ENCODE data around the gene SELENOK. TPM values are rescaled to one million over a fixed set of nuclear protein-coding genes. Genes with fewer than 3 reads are reported as not detected.

SELENOK gene
- total RNA-seq, 1 donor from 2014 or later: 43.3 TPM

- DNase-seq (ENCODE audit: low spot score): no peak
Measured at GRCh38 chr3:53842436-53843194, 49.0 kb downstream of the SELENOK start.

GRCh38 chr3:53841296-53841695, 50.4 kb downstream of the SELENOK start:
- no peak for DNase-seq (ENCODE audit: low spot score)

DNA sequence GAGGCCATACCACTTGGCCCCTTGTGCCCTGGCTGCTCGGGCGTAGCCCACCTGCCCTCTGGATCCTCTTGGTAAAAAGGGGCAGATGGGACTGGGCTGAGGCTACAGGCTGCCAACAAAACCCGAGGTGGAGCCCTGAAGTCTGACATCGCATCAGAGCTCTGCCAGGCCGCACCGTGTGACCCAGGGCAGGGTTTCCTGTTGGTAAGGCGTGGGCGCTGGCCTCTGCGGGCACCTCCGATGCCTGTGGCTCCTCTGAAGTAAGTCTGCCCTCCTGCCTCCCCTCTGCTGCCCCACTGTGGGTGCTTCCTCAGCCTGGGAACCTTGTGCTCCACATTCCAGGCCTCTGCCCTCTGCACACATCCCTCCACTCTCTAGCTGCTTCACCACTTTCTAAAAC, 54.3 kb downstream of the SELENOK start:
- DNase-seq (ENCODE audit: low spot score): no peak

- no peak for DNase-seq (ENCODE audit: low spot score)
Measured at GRCh38 chr3:53836084-53836872, 55.4 kb downstream of the SELENOK start.

DNA sequence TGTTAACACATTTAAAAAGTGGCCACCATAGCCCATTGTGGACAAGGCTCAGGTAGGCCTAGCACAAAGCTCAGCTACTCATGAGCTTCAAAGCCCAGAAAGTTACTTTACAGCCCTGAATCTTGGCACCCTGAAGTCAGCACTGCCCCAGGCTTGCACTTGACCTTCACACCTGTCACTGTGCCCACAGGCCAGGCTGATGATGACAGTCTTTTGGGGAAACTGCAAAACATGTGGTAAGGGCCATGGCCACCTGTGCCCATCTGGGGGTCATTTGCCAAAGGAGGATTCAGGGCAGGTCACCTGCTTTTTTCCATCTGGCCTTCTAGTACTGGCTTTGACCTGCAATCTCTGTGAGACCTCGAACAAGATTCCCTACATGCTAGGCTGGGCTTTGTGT, 56.4 kb downstream of the SELENOK start:
- no peak for DNase-seq (ENCODE audit: low spot score)

- DNase-seq (ENCODE audit: low spot score): no peak
Measured at GRCh38 chr3:53834429-53835095, 57.1 kb downstream of the SELENOK start.

Other genes with a start within 250 kb of the SELENOK start
- 0.48 TPM for gene CHDH, start 45.4 kb downstream of the SELENOK start, total RNA-seq (ENCODE audit: insufficient read depth, low replicate concordance)
- gene IL17RB, start 45.3 kb downstream of the SELENOK start, total RNA-seq (ENCODE audit: insufficient read depth, low replicate concordance): 2.9 TPM
- 11.1 TPM for gene ACTR8, start 9.7 kb downstream of the SELENOK start, total RNA-seq (ENCODE audit: insufficient read depth, low replicate concordance)
- gene CACNA2D3, start 230.7 kb upstream of the SELENOK start, total RNA-seq (ENCODE audit: insufficient read depth, low replicate concordance): 6.3 TPM

All from umbilical cord (tissue), 2 donors.